Measurements from ENCODE around the gene ZNF785. TPM values are rescaled to one million over a fixed set of nuclear protein-coding genes. Genes with fewer than 3 reads are reported as not detected.
A peak's percentile ranks its signal among the peaks of the same experiment; 100 is the strongest.

ZNF785 gene
- total and polyA plus RNA-seq, 2 of the 13 experiments (the other 11 are each of a cell fraction or from before 2014, with no cell fraction given) = 0.01 TPM; not detected in 1

DNA sequence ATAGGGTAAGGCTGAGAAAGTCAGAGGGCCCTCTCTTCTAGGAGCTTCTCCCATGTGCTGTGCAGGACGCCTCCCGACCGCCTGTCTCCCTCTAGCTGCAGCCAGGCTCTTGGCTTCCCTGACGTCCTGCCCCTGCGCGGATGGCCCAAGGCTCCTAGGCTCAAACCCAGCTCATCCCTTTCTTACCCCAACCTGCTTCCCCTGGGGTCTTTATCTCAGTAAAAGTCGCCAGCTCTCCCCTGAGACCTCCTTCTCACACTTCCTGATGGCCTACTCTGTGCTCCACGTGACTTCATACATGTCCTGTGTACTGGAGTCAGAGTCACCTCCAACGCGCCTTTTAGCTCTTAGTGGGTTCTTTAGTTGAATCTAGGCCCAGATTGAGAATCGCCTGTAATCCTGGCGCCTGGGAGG is 49.7 kb downstream of the ZNF785 start (continued):
- TF ChIP-seq, protein P1, sequence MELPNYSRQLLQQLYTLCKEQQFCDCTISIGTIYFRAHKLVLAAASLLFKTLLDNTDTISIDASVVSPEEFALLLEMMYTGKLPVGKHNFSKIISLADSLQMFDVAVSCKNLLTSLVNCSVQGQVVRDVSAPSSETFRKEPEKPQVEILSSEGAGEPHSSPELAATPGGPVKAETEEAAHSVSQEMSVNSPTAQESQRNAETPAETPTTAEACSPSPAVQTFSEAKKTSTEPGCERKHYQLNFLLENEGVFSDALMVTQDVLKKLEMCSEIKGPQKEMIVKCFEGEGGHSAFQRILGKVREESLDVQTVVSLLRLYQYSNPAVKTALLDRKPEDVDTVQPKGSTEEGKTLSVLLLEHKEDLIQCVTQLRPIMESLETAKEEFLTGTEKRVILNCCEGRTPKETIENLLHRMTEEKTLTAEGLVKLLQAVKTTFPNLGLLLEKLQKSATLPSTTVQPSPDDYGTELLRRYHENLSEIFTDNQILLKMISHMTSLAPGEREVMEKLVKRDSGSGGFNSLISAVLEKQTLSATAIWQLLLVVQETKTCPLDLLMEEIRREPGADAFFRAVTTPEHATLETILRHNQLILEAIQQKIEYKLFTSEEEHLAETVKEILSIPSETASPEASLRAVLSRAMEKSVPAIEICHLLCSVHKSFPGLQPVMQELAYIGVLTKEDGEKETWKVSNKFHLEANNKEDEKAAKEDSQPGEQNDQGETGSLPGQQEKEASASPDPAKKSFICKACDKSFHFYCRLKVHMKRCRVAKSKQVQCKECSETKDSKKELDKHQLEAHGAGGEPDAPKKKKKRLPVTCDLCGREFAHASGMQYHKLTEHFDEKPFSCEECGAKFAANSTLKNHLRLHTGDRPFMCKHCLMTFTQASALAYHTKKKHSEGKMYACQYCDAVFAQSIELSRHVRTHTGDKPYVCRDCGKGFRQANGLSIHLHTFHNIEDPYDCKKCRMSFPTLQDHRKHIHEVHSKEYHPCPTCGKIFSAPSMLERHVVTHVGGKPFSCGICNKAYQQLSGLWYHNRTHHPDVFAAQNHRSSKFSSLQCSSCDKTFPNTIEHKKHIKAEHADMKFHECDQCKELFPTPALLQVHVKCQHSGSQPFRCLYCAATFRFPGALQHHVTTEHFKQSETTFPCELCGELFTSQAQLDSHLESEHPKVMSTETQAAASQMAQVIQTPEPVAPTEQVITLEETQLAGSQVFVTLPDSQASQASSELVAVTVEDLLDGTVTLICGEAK (IDR thresholded peaks at IDR 0.05) = no peak
- TF ChIP-seq, protein P1 (CRISPR knock-in tag; IDR thresholded peaks at IDR 0.05) = peak; percentile 70; the same call in 1 of the 2 replicates
- TF ChIP-seq CBFB (CRISPR knock-in tag; IDR thresholded peaks at IDR 0.05) (no peak), ZNF780A (CRISPR knock-in tag; IDR thresholded peaks at IDR 0.05) (no peak), RFX5 (IDR thresholded peaks at IDR 0.05; ENCODE audit: low read depth, low read length) (no peak), MYC (CRISPR knock-in tag; IDR thresholded peaks at IDR 0.05; ENCODE audit: borderline replicate concordance) (peak; percentile 94), ETV5 (CRISPR knock-in tag; IDR thresholded peaks at IDR 0.05; ENCODE audit: borderline replicate concordance) (peak; percentile 39; the same call in 1 of the 2 replicates), ONECUT2 (CRISPR knock-in tag; IDR thresholded peaks at IDR 0.05) (peak; percentile 4; the same call in 1 of the 2 replicates), SP2 (CRISPR knock-in tag; IDR thresholded peaks at IDR 0.05) (no peak), ARNTL (CRISPR knock-in tag; IDR thresholded peaks at IDR 0.05) (peak; percentile 61; the same call in 1 of the 2 replicates), GATA4 (IDR thresholded peaks at IDR 0.05; ENCODE audit: borderline replicate concordance, low read depth) (no peak), MED8 (CRISPR knock-in tag; IDR thresholded peaks at IDR 0.05; ENCODE audit: insufficient replicate concordance) (no peak), ZNF180 (CRISPR knock-in tag; IDR thresholded peaks at IDR 0.05; ENCODE audit: borderline replicate concordance, low read depth) (no peak), TBP (CRISPR knock-in tag; IDR thresholded peaks at IDR 0.05) (no peak), RFX3 (CRISPR knock-in tag; IDR thresholded peaks at IDR 0.05) (no peak), ZNF629 (CRISPR knock-in tag; conservative IDR thresholded peaks at IDR 0.05) (no peak), SMAD1 (CRISPR knock-in tag; IDR thresholded peaks at IDR 0.05; ENCODE audit: borderline replicate concordance, low read depth) (no peak; the same call in 1 of the 2 replicates)
- TF ChIP-seq, protein P2, sequence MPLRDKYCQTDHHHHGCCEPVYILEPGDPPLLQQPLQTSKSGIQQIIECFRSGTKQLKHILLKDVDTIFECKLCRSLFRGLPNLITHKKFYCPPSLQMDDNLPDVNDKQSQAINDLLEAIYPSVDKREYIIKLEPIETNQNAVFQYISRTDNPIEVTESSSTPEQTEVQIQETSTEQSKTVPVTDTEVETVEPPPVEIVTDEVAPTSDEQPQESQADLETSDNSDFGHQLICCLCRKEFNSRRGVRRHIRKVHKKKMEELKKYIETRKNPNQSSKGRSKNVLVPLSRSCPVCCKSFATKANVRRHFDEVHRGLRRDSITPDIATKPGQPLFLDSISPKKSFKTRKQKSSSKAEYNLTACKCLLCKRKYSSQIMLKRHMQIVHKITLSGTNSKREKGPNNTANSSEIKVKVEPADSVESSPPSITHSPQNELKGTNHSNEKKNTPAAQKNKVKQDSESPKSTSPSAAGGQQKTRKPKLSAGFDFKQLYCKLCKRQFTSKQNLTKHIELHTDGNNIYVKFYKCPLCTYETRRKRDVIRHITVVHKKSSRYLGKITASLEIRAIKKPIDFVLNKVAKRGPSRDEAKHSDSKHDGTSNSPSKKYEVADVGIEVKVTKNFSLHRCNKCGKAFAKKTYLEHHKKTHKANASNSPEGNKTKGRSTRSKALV (CRISPR knock-in tag; IDR thresholded peaks at IDR 0.05) = no peak
- TF ChIP-seq, protein P3, sequence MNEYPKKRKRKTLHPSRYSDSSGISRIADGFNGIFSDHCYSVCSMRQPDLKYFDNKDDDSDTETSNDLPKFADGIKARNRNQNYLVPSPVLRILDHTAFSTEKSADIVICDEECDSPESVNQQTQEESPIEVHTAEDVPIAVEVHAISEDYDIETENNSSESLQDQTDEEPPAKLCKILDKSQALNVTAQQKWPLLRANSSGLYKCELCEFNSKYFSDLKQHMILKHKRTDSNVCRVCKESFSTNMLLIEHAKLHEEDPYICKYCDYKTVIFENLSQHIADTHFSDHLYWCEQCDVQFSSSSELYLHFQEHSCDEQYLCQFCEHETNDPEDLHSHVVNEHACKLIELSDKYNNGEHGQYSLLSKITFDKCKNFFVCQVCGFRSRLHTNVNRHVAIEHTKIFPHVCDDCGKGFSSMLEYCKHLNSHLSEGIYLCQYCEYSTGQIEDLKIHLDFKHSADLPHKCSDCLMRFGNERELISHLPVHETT (CRISPR knock-in tag; conservative IDR thresholded peaks at IDR 0.05) = 0 out of 2 replicates have a peak, but pooled peaks have one; percentile 38
